GM19372 (cell line): ENCODE results near the gene TPPP.
A peak's percentile ranks its signal among the peaks of the same experiment; 100 is the strongest.
"Not testable (repeated sequence)": the region's sequence is repeated elsewhere in the genome, so short reads cannot be mapped to it uniquely, and the experiment has no call there.

ENCODE experiments used
- ATAC-seq: cut with Tn5 transposase; IDR thresholded peaks from one replicate; pipeline ENCODE4 v1.9.1; 2021; ENCODE audit warnings: mild to moderate bottlenecking, low read depth, moderate library complexity; ENCODE audit not compliant: unreplicated experiment

Gene TPPP

DNA sequence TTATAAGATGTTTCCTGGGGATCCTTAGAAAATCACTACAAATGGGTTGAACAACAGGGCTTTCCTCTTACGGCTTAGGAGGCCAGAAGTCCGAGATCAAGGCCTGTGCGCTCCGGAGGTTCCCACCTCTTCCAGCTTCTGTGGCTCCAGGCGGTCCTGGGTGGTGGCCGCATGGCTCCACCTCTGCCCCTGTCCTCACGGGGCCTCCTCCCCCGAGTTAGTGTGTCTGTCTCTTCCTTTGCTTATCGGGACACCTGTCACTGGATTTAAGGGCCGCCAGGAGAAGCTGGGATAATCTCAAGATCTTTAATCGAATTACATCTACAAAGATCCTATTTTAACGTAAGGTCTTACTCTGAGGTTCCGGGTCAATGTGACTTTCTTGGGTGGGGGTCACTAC lies 2.3 kb upstream of the TPPP start:
- not testable (repeated sequence) for ATAC-seq

GRCh38 chr5:694042-694431 lies 885 bp upstream of the TPPP start:
- not testable (repeated sequence) for ATAC-seq

- ATAC-seq = peak; percentile 22
Measured at GRCh38 chr5:692529-693041, 567 bp downstream of the TPPP start.

- no peak for ATAC-seq
Measured at GRCh38 chr5:691817-692528, 1.2 kb downstream of the TPPP start.

DNA sequence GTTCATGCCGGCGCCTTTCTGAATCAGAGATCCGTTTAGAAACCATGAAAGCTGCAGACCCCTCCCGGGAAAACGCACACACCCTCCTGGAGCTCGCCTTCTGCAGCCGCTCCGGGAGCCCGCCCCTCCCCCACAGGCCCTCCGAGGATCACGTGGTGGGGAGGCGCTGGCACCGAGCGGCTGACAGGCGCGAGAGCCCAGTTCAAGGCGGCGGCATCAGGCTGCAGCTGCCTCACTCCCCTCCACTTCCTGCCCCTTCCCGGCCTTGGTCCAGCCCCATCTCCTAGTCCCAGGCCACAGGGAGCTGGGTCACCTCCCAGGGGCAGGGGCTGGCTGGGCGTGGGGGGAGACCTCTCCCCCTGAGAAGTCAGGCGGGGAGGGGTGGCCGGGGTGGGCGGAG lies 2.1 kb downstream of the TPPP start:
- ATAC-seq = not testable (repeated sequence)

DNA sequence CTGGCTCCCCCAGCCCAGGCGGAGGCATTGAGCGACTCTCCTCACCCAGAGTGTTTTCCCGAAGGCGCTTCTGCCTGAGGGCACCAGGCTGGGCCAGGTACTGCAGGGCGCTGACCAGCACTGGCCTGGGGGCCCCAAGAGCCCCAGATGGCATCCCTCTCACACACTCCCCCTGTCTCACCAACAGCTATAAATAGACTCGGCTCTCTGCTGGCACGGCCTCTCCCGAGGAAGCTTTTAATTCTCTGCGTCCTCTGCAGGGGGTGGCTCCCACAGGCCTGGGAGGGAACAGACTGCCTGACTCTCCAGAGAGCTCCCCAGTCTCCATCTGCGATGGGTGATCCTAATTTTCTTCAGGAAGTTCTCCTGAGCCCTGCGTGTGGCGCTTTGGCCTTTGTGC lies 2.9 kb downstream of the TPPP start:
- ATAC-seq = not testable (repeated sequence)

DNA sequence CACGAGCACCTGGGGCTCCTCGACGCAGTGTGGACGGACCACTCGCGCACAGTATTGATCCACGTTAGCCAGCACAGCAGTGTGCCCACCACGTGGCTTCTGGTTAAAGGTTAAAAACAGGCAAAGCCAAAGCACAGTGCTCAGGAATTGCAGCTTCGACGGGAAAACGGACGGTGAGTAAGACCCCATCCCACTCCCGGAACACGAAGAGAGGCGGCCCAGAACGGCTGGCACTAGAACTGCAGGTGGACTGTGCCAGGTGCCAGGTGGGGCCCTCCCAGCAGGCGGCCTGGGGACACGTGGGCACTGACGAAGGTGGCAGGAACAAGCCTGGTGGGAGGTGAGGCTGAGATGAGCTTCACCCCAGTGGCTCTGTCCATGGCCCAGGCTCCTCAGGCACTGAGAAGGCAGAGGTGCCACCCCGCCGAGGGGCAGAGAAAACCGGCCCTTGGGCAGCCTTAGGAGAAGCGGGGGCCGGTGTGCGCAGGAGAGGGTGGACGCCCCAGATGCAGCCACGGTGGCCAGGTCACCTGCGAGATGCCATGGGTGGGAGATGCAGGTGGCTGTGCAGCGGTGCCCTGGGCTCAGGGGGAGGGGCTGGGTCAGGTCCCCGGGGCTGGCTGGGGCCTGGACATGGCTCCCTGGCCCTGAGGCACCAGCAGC lies 4.7 kb downstream of the TPPP start:
- not testable (repeated sequence) for ATAC-seq

- not testable (repeated sequence) for ATAC-seq
Measured at GRCh38 chr5:686936-687335, 6.2 kb downstream of the TPPP start.

- ATAC-seq = not testable (repeated sequence)
Measured at GRCh38 chr5:686172-686523, 7.0 kb downstream of the TPPP start.

DNA sequence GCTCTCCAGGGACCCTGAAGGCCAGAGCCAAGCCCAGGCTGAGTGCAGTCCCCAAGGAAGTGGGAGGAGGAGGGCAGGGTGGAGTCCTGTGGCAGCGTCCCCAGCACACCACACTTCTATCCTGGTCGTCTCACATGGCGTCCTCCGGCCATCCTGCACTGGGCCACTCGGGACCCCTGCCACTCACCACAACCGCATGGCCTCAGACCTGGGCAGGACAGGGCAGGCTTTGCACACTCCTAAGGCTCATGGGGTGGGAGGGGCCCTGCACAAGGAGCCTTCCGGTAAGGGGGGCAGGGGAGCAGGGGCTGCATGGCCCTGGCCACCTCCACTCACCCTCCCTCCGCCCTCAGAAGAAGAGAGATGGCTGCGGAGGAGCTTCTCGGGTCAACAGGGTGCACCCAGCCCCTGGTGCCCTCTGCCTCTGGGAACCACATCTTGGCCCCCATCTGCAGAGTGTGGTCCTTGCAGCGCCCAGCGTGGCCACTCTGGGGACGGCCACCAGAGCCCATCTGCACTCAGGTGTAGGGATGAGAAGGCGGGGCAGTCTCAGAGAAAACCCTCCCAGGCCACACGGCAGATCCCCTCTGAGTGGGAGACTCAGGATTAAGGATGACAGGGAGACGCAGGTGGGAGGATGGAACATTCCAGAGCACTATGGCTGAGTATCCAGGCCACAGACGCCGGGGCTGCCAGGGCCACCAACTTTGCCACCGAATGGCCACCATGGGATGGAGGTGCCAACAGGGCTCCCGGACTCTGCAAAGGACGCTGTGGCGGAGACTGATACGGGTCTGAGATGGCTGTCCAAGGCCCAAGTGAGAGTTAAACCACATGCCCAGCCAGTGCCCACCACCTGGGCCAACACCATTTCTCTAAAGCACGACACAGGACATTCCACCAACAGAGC lies 7.6 kb downstream of the TPPP start:
- no peak for ATAC-seq

GRCh38 chr5:684751-685216 lies 8.4 kb downstream of the TPPP start:
- ATAC-seq = no peak

GRCh38 chr5:683551-684481 lies 9.3 kb downstream of the TPPP start:
- ATAC-seq = no peak

DNA sequence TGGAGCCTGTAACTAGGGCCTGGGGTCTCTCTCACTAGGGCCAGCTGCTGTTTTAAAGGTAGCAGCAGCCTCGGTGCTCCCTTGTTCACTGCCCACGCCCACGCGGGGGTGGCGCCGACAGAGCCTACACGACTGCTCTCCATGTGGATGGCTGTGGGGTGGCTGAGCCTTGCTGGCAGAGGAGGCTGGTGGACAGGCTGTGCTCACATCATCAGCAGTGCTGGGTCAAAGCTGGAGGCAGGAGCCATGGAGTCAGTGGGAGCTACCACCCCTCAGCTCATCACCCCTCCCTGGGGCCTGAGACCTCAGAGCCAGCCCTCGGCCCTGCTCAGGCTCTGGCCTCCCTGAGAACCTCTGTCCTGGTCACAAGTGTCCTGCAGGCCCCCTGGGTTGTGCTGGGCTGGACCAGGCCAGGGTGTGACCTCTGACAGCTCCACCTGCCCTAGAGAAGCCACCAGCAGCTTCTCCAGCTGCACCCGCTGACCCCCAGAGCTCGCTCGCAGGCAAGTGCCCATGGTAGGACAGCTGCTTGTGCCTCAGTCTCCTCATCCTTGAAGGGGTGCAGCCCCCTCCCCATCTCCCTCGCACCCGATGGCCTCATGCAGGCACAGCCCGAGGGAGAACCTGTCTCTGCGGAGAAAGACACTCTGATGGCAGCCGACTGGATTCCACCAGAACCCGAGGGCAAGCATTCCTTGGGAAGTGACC lies 10.3 kb downstream of the TPPP start:
- ATAC-seq = not testable (repeated sequence)

DNA sequence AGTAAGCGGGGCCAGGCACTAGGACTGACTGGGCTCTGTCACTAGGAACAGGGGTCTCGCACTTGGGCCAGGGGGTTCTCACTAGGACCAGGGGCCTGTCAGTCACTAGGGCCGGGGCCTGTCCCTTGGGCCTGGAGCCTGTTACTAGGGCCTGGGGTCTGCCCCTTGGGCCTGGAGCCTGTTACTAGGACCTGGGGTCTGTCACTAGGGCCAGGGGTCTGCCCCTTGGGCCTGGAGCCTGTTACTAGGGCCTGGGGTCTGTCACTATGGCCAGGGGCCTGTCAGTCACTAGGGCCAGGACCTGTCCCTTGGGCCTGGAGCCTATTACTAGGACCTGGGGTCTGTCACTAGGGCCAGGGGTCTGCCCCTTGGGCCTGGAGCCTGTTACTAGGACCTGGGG lies 10.9 kb downstream of the TPPP start:
- ATAC-seq = not testable (repeated sequence)

DNA sequence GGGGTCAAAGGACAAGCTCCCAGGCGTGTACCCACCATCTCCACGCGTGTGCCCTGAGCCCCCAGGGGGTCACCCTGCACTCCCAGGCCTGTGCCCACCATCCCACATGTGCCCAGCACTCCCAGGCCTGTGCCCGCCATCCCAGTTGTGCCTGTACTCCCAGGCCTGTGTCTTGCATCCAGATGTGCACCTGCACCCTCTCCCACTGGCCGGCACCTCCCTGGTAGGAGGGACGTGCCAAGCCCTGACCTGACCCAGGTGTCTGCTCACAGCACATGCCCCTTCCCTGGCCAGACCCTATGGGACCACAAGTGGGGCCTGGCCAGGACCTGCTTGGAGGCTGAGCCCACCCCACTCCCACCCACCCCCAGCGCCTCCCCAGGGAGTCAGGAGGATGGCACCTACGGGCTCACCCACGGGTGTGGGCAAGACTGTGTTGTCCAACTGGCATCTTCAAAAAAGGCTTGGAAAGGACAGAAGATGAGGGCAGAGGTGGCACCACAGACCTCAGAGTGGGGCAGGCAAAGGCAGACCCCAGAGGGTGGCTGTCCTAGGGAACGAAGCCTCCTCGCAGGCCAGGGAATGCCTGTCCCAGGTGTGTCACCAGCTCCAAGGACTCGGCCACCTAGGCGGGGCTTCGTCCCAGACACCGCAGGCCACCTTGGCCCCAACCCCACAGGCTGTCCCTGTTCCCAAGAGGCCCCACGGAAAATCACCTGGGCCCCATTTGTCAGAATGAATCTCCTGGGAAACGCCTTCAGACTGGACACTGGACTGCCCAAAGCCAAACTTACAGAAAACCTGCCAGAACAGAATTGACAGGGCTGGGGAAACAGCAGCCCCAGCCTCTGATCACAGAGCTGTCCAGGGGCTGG lies 11.6 kb downstream of the TPPP start:
- ATAC-seq = not testable (repeated sequence)

GRCh38 chr5:680836-681235 lies 12.3 kb downstream of the TPPP start:
- not testable (repeated sequence) for ATAC-seq

DNA sequence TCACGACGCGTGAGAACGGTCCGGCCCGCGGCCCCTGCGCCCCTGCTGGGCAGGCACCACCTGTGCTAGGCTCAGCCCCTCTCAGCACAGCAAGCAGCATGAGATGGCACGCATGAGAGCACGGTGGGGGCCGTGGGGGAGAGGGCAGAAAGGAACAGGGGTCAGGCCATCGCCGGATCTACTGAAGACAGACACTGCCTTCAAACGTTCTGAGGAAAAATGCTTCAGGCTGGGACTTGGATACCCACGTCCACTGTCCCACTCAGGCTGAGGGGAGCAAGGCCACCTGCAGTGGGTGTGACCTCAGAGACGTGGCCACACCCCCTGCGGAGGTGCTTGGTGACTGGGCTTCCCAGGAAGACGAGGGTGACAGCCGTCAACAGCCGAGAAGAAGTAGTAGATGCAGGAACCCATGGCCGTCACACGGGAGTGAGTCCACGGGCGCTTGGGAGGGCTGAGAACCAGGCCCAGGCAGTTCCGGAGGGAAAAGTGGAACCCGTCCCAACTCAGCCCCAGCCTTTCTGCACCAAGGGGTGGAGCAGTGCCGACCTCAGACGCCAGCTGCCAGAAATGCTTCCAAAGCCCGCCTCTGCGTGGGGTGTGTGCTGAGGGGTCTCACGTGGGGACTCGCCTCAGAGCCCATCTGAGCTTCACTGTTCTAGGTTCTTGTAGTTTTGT lies 12.9 kb downstream of the TPPP start:
- not testable (repeated sequence) for ATAC-seq
